Liver (tissue), 9 donors: ENCODE results near the gene ENTPD8. TPM values are rescaled to one million over a fixed set of nuclear protein-coding genes. Genes with fewer than 3 reads are reported as not detected.

Experiments
- DNase-seq: peaks from one replicate; pipeline ENCODE4 v3.0.0-alpha.2; 2017; ENCODE audit warnings: low spot score
- H3K27ac ChIP-seq, 2 donors: one replicate each; pipeline ENCODE4 v1.7.0; 2013; ENCODE audit warnings: inconsistent platforms in 2 of 2, low read length in 2 of 2, control low read depth in 1 of 2, low read depth in 1 of 2, mild to moderate bottlenecking in 1 of 2
- H3K27me3 ChIP-seq, 4 donors: one replicate each; pipeline versions ENCODE4 v1.6.1 to v1.7.0; 2013; ENCODE audit warnings: low read length in 3 of 4, inconsistent platforms in 1 of 4, mild to moderate bottlenecking in 1 of 4, moderate library complexity in 1 of 4; ENCODE audit not compliant: control insufficient read depth in 4 of 4, insufficient read depth in 4 of 4
- H3K36me3 ChIP-seq, 4 donors: one replicate each; pipeline versions ENCODE4 v1.6.1 to v1.7.0; 2013; ENCODE audit warnings: low read length in 3 of 4, mild to moderate bottlenecking in 3 of 4, low read depth in 1 of 4, moderate library complexity in 1 of 4; ENCODE audit not compliant: control insufficient read depth in 4 of 4, insufficient read depth in 3 of 4
- H3K4me1 ChIP-seq, 4 donors: one replicate each; pipeline versions ENCODE4 v1.6.1 to v1.7.0; 2013; ENCODE audit warnings: low read length in 3 of 4, mild to moderate bottlenecking in 3 of 4, moderate library complexity in 1 of 4; ENCODE audit not compliant: control insufficient read depth in 4 of 4, insufficient read depth in 4 of 4
- H3K4me3 ChIP-seq, 3 donors: one replicate each; pipeline versions ENCODE4 v1.6.1 to v1.7.0; 2013; ENCODE audit warnings: low read length in 3 of 3, control low read depth in 1 of 3, low read depth in 1 of 3, mild to moderate bottlenecking in 1 of 3
- H3K9ac ChIP-seq, 2 donors: one replicate each; pipeline ENCODE4 v1.7.0; 2013; ENCODE audit warnings: low read length in 2 of 2, mild to moderate bottlenecking in 2 of 2, moderate library complexity in 2 of 2, control low read depth in 1 of 2, low read depth in 1 of 2
- H3K9me3 ChIP-seq, 4 donors: one replicate each; pipeline versions ENCODE4 v1.6.1 to v1.7.0; 2013; ENCODE audit warnings: low read length in 3 of 4; ENCODE audit not compliant: control insufficient read depth in 4 of 4
- EGR1 ChIP-seq, 2 donors: IDR thresholded peaks; 2 replicates each; pipeline ENCODE4 v1.6.1; 2016 to 2018; ENCODE audit warnings: antibody characterized with exemption in 2 of 2, low read depth in 2 of 2
- FOXA2 ChIP-seq: IDR thresholded peaks from 2 replicates; pipeline ENCODE4 v1.6.1; 2016; ENCODE audit warnings: antibody characterized with exemption
- GABPA ChIP-seq, 2 donors: IDR thresholded peaks in 1 of 2; conservative IDR thresholded peaks in 1 of 2; 2 replicates each; pipeline ENCODE4 v1.6.1; 2016; ENCODE audit warnings: antibody characterized with exemption in 2 of 2, mild to moderate bottlenecking in 1 of 2, moderate library complexity in 1 of 2
- HNF4G ChIP-seq: IDR thresholded peaks from 2 replicates; pipeline ENCODE4 v1.6.1; 2016; ENCODE audit warnings: antibody characterized with exemption
- JUND ChIP-seq, 2 donors: IDR thresholded peaks; 2 replicates each; pipeline ENCODE4 v1.6.1; 2016; ENCODE audit warnings: antibody characterized with exemption in 2 of 2
- NR2F2 ChIP-seq: IDR thresholded peaks from 2 replicates; pipeline ENCODE4 v1.6.1; 2016; ENCODE audit warnings: antibody characterized with exemption
- RAD21 ChIP-seq, 2 donors: IDR thresholded peaks; 2 replicates each; pipeline ENCODE4 v1.6.1; 2016; ENCODE audit warnings: antibody characterized with exemption in 2 of 2, mild to moderate bottlenecking in 2 of 2
- RXRA ChIP-seq, 2 donors: IDR thresholded peaks; 2 replicates each; pipeline ENCODE4 v1.6.1; 2017 to 2018; ENCODE audit warnings: antibody characterized with exemption in 2 of 2, mild to moderate bottlenecking in 1 of 2
- SP1 ChIP-seq: IDR thresholded peaks from 2 replicates; pipeline ENCODE4 v1.6.1; 2018; ENCODE audit warnings: antibody characterized with exemption, mild to moderate bottlenecking
- TAF1 ChIP-seq: conservative IDR thresholded peaks from 2 replicates; pipeline ENCODE4 v1.6.1; 2016; ENCODE audit warnings: antibody characterized with exemption, mild to moderate bottlenecking
- YY1 ChIP-seq: IDR thresholded peaks from 2 replicates; pipeline ENCODE4 v1.6.1; 2016; ENCODE audit warnings: antibody characterized with exemption, mild to moderate bottlenecking
- WGBS: extraction: QIAGEN DNeasy Blood & Tissue Kit; methylation state at CpG from one replicate; pipeline ENCODE4 v1.1.7; 2013; 5-methylcytosine and 5-hydroxymethylcytosine counted together
- polyA plus RNA-seq, 2 donors: library from polyadenylated mRNA; stranded (reverse) in 1 of 2; unstranded in 1 of 2; fragments of 200-250 nt in 1 of 2; fragments of >200 nt in 1 of 2; fragmentation: Nextera tagmentation in 1 of 2; extraction: Ambion mirVana in 1 of 2; gene quantifications; one replicate each; pipeline versions ENCODE4 v1.2.1 to v1.2.3, GENCODE V29; 2013 to 2015
- total RNA-seq, 2 donors: library from RNA; depleted of rRNA; stranded (reverse); fragments of >200 nt; gene quantifications; one replicate each; pipeline ENCODE4 v1.2.3, GENCODE V29; 2014
- TF ChIP-seq, protein P1 (sequence below): IDR thresholded peaks from 2 replicates; pipeline ENCODE4 v1.6.1; 2016; ENCODE audit warnings: antibody characterized with exemption, mild to moderate bottlenecking
- TF ChIP-seq, protein P2 (sequence below): fragments of 150-350 bp; IDR thresholded peaks from 2 replicates; pipeline ENCODE4 v1.5.1; 2017; ENCODE audit warnings: improper control_type of control experiment, low read depth, low read length; ENCODE audit not compliant: missing input control
- TF ChIP-seq, protein P3 (sequence below): IDR thresholded peaks from 2 replicates; pipeline ENCODE4 v1.6.1; 2016; ENCODE audit warnings: antibody characterized with exemption
- TF ChIP-seq, protein P4 (sequence below): IDR thresholded peaks from 2 replicates; pipeline ENCODE4 v1.6.1; 2016; ENCODE audit warnings: antibody characterized with exemption
- TF ChIP-seq, protein P5 (sequence below): IDR thresholded peaks from 2 replicates; pipeline ENCODE4 v1.6.1; 2016; ENCODE audit warnings: antibody characterized with exemption
- donor health status: healthy.
- donor health status: healthy.
- donor health status: healthy.
- donor health status: healthy.
- donor health status: healthy.

ENTPD8 gene
- total and polyA plus RNA-seq, 4 donors, result 1.6 to 6.2 (median 4.9) TPM

DNA sequence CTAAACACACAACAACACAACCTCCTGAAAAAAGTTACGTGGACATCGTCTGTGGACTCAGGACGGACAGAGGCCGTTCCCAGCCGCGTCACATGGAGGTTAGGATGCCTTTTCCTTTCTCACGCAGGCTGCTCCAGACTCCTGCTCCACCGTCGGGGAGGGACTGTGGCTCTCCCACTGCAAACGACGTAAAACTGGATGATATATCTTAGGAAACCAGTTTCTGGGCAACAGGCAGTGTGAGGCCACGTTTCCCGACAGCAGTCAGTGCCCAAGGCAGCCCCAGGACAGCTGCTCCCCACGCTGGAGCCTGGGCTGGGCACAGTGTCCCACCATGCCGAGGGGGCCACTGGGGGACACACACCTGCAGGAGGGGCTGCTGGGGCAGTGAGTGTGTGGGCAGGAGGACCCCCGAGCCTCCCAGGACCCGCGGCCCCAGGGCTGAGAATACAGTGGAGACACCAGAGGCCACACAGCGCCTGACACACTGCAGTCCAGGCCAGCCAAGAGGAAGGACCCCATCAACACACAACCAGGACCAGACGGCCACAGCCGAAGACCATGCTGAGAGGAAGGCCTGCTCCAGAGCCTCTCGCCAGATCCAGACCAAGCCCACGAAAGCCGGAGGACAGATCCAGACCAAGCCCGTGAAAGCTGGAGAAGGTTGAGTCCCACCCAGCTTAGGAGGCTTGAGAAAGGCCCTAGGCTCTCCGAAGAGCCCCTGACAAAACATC, 44.4 kb downstream of the ENTPD8 start:
- no peak for DNase-seq
- 95% methylated on average over 26 of the region's 26 CpGs for WGBS
- Histone ChIP-seq H3K36me3 (peaks cover 0 to 5% (median 1%) of the 10 kb centered on the region in 4 donors), H3K27ac (no peak overlapping the region), H3K4me3 (no peak overlapping the region), H3K27me3 (no peaks in the 10 kb centered on the region), H3K9ac (no peak overlapping the region), H3K4me1 (peaks cover 0 to 6% (median 3%) of the 10 kb centered on the region in 4 donors), H3K9me3 (no peaks in the 10 kb centered on the region)
- TF ChIP-seq JUND (IDR thresholded peaks at IDR 0.05), result no peak
- no peak for TF ChIP-seq GABPA (IDR thresholded peaks at IDR 0.05 in 1 of 2, conservative IDR thresholded peaks at IDR 0.05 in 1 of 2)
- TF ChIP-seq, protein P1, sequence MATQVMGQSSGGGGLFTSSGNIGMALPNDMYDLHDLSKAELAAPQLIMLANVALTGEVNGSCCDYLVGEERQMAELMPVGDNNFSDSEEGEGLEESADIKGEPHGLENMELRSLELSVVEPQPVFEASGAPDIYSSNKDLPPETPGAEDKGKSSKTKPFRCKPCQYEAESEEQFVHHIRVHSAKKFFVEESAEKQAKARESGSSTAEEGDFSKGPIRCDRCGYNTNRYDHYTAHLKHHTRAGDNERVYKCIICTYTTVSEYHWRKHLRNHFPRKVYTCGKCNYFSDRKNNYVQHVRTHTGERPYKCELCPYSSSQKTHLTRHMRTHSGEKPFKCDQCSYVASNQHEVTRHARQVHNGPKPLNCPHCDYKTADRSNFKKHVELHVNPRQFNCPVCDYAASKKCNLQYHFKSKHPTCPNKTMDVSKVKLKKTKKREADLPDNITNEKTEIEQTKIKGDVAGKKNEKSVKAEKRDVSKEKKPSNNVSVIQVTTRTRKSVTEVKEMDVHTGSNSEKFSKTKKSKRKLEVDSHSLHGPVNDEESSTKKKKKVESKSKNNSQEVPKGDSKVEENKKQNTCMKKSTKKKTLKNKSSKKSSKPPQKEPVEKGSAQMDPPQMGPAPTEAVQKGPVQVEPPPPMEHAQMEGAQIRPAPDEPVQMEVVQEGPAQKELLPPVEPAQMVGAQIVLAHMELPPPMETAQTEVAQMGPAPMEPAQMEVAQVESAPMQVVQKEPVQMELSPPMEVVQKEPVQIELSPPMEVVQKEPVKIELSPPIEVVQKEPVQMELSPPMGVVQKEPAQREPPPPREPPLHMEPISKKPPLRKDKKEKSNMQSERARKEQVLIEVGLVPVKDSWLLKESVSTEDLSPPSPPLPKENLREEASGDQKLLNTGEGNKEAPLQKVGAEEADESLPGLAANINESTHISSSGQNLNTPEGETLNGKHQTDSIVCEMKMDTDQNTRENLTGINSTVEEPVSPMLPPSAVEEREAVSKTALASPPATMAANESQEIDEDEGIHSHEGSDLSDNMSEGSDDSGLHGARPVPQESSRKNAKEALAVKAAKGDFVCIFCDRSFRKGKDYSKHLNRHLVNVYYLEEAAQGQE, result no peak
- TF ChIP-seq, protein P2, sequence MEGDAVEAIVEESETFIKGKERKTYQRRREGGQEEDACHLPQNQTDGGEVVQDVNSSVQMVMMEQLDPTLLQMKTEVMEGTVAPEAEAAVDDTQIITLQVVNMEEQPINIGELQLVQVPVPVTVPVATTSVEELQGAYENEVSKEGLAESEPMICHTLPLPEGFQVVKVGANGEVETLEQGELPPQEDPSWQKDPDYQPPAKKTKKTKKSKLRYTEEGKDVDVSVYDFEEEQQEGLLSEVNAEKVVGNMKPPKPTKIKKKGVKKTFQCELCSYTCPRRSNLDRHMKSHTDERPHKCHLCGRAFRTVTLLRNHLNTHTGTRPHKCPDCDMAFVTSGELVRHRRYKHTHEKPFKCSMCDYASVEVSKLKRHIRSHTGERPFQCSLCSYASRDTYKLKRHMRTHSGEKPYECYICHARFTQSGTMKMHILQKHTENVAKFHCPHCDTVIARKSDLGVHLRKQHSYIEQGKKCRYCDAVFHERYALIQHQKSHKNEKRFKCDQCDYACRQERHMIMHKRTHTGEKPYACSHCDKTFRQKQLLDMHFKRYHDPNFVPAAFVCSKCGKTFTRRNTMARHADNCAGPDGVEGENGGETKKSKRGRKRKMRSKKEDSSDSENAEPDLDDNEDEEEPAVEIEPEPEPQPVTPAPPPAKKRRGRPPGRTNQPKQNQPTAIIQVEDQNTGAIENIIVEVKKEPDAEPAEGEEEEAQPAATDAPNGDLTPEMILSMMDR, result no peak
- TF ChIP-seq EGR1 (IDR thresholded peaks at IDR 0.05; ENCODE audit: low read depth in 2 of 2), result no peak
- TF ChIP-seq, protein P3, sequence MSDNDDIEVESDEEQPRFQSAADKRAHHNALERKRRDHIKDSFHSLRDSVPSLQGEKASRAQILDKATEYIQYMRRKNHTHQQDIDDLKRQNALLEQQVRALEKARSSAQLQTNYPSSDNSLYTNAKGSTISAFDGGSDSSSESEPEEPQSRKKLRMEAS, result no peak
- TF ChIP-seq, protein P4, sequence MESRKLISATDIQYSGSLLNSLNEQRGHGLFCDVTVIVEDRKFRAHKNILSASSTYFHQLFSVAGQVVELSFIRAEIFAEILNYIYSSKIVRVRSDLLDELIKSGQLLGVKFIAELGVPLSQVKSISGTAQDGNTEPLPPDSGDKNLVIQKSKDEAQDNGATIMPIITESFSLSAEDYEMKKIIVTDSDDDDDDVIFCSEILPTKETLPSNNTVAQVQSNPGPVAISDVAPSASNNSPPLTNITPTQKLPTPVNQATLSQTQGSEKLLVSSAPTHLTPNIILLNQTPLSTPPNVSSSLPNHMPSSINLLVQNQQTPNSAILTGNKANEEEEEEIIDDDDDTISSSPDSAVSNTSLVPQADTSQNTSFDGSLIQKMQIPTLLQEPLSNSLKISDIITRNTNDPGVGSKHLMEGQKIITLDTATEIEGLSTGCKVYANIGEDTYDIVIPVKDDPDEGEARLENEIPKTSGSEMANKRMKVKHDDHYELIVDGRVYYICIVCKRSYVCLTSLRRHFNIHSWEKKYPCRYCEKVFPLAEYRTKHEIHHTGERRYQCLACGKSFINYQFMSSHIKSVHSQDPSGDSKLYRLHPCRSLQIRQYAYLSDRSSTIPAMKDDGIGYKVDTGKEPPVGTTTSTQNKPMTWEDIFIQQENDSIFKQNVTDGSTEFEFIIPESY, result no peak
- no peak for TF ChIP-seq TAF1
- TF ChIP-seq, protein P5, sequence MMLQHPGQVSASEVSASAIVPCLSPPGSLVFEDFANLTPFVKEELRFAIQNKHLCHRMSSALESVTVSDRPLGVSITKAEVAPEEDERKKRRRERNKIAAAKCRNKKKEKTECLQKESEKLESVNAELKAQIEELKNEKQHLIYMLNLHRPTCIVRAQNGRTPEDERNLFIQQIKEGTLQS, result no peak
- no peak for TF ChIP-seq FOXA2
- TF ChIP-seq HNF4G, result no peak
- no peak for TF ChIP-seq YY1
- no peak for TF ChIP-seq RXRA (IDR thresholded peaks at IDR 0.05)
- TF ChIP-seq NR2F2, result no peak
- no peak for TF ChIP-seq RAD21 (IDR thresholded peaks at IDR 0.05)
- no peak for TF ChIP-seq SP1
